HepG2 (cell line): ENCODE results near the gene KIF15. TPM values are rescaled to one million over a fixed set of nuclear protein-coding genes. Genes with fewer than 3 reads are reported as not detected.
A peak's percentile ranks its signal among the peaks of the same experiment; 100 is the strongest.

Source experiments
- HOXA7 ChIP-seq: sonication (generic); formaldehyde crosslinking; IDR thresholded peaks from 2 replicates; pipeline ENCODE4 v1.8.1; 2022; ENCODE audit warnings: mild to moderate bottlenecking, missing genetic modification reagents, moderate library complexity
- MED1 ChIP-seq: sonication (generic); formaldehyde crosslinking; IDR thresholded peaks from 2 replicates; pipeline ENCODE4 v1.4.0; 2020; ENCODE audit warnings: missing genetic modification reagents
- TP53 ChIP-seq: sonication (generic); formaldehyde crosslinking; conservative IDR thresholded peaks from 2 replicates; pipeline ENCODE4 v1.4.0; 2020; ENCODE audit warnings: missing genetic modification reagents
- polyA plus RNA-seq, 8 experiments: library from polyadenylated mRNA; depleted of rRNA in 3 of 8; stranded (reverse) in 7 of 8; unstranded in 1 of 8; fragments of >200 nt; fragmentation: Illumina TruSeq in 4 of 8; extraction: Trizol in 4 of 8; gene quantifications; 2 replicates each; pipeline versions ENCODE4 v1.2.1 to v1.2.3, GENCODE V29; 2011 to 2016; ENCODE audit warnings: low read depth in 4 of 8, missing spikeins in 1 of 8, mixed read lengths in 1 of 8; ENCODE audit not compliant: insufficient read depth in 1 of 8
- total RNA-seq, 5 experiments: library from RNA; depleted of rRNA; stranded (reverse); fragments of >200 nt; fragmentation: Illumina TruSeq; extraction: Trizol; gene quantifications; 2 replicates each; pipeline ENCODE4 v1.2.3, GENCODE V29; 2016; ENCODE audit warnings: low read depth in 1 of 5
- TF ChIP-seq, protein P1 (sequence below): sonication (generic); formaldehyde crosslinking; IDR thresholded peaks from 2 replicates; pipeline ENCODE4 v1.8.1; 2022; ENCODE audit warnings: low read depth, mild to moderate bottlenecking, missing genetic modification reagents
- TF ChIP-seq, protein P2 (sequence below): sonication (generic); formaldehyde crosslinking; IDR thresholded peaks from 2 replicates; pipeline ENCODE4 v1.4.0; 2020; ENCODE audit warnings: mild to moderate bottlenecking, missing genetic modification reagents
- TF ChIP-seq, protein P3 (sequence below), 2 experiments: IDR thresholded peaks; 2 replicates each; pipeline ENCODE4 v1.6.1; 2011 to 2012; ENCODE audit warnings: low read length in 2 of 2, borderline replicate concordance in 1 of 2, low read depth in 1 of 2, mild to moderate bottlenecking in 1 of 2, moderate library complexity in 1 of 2
- TF ChIP-seq, protein P4 (sequence below): sonication (generic); formaldehyde crosslinking; conservative IDR thresholded peaks from 2 replicates; pipeline ENCODE4 v1.4.0; 2020; ENCODE audit warnings: missing genetic modification reagents
- TF ChIP-seq, protein P5 (sequence below), 2 experiments: sonication (generic) in 1 of 2; formaldehyde crosslinking in 1 of 2; IDR thresholded peaks; 2 replicates each; pipeline versions ENCODE4 v1.6.1 to v1.9.0; 2014 to 2022; ENCODE audit warnings: antibody characterized with exemption in 1 of 2, borderline replicate concordance in 1 of 2, inconsistent platforms in 1 of 2, low read depth in 1 of 2, missing genetic modification reagents in 1 of 2

The KIF15 gene
- total and polyA plus RNA-seq, 2 of the 13 experiments (the other 11 are each of a cell fraction or from before 2014, with no cell fraction given) = 4.8 to 33.8 TPM

DNA sequence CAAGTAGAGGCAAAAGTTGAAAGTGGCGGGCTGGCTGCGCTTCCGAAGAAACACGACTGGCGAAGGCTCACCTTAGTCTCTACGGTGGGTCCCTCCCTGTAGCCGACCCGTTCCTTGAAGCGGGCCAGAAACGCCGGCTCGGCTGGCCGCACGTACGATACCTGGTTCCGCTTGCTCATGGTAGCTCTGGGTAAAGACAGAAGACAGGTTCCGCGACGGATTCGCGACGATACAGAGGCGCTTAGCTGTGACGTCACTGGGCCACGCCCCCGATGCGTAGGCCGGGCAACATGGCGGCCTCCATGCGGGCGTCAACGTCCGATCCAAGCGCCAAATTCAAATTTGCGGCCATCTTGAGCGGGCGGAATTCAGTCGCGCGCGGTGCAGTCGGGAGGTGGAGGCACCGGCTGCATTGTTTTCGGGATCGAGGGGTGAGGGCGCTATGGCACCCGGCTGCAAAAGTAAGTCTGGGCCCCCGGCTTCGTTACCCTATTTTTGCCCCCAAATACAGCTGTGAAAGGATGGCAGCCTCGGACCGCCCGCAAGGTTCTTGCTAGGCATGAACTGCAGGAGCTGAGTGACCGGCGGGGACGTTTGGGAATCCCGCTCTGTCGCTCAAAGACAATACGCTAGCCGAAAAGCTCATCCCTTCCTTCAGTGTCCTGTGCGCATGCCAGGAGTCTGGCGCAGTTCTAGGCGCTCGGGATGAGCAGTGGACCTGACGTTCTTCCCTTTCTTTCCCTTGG, at the start of gene KIF15, which contains the start of gene KIAA1143 (continued):
- TF ChIP-seq, protein P1, sequence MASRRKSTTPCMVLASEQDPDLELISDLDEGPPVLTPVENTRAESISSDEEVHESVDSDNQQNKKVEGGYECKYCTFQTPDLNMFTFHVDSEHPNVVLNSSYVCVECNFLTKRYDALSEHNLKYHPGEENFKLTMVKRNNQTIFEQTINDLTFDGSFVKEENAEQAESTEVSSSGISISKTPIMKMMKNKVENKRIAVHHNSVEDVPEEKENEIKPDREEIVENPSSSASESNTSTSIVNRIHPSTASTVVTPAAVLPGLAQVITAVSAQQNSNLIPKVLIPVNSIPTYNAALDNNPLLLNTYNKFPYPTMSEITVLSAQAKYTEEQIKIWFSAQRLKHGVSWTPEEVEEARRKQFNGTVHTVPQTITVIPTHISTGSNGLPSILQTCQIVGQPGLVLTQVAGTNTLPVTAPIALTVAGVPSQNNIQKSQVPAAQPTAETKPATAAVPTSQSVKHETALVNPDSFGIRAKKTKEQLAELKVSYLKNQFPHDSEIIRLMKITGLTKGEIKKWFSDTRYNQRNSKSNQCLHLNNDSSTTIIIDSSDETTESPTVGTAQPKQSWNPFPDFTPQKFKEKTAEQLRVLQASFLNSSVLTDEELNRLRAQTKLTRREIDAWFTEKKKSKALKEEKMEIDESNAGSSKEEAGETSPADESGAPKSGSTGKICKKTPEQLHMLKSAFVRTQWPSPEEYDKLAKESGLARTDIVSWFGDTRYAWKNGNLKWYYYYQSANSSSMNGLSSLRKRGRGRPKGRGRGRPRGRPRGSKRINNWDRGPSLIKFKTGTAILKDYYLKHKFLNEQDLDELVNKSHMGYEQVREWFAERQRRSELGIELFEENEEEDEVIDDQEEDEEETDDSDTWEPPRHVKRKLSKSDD (CRISPR knock-in tag) = peak; percentile 99
- TF ChIP-seq, protein P2, sequence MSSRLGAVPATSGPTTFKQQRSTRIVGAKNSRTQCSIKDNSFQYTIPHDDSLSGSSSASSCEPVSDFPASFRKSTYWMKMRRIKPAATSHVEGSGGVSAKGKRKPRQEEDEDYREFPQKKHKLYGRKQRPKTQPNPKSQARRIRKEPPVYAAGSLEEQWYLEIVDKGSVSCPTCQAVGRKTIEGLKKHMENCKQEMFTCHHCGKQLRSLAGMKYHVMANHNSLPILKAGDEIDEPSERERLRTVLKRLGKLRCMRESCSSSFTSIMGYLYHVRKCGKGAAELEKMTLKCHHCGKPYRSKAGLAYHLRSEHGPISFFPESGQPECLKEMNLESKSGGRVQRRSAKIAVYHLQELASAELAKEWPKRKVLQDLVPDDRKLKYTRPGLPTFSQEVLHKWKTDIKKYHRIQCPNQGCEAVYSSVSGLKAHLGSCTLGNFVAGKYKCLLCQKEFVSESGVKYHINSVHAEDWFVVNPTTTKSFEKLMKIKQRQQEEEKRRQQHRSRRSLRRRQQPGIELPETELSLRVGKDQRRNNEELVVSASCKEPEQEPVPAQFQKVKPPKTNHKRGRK (CRISPR knock-in tag) = no peak
- TF ChIP-seq TP53 (CRISPR knock-in tag) (0 out of 2 replicates have a peak, but pooled peaks have one; percentile 66), MED1 (CRISPR knock-in tag) (peak; percentile 76), HOXA7 (CRISPR knock-in tag) (no peak)
- TF ChIP-seq, protein P3, sequence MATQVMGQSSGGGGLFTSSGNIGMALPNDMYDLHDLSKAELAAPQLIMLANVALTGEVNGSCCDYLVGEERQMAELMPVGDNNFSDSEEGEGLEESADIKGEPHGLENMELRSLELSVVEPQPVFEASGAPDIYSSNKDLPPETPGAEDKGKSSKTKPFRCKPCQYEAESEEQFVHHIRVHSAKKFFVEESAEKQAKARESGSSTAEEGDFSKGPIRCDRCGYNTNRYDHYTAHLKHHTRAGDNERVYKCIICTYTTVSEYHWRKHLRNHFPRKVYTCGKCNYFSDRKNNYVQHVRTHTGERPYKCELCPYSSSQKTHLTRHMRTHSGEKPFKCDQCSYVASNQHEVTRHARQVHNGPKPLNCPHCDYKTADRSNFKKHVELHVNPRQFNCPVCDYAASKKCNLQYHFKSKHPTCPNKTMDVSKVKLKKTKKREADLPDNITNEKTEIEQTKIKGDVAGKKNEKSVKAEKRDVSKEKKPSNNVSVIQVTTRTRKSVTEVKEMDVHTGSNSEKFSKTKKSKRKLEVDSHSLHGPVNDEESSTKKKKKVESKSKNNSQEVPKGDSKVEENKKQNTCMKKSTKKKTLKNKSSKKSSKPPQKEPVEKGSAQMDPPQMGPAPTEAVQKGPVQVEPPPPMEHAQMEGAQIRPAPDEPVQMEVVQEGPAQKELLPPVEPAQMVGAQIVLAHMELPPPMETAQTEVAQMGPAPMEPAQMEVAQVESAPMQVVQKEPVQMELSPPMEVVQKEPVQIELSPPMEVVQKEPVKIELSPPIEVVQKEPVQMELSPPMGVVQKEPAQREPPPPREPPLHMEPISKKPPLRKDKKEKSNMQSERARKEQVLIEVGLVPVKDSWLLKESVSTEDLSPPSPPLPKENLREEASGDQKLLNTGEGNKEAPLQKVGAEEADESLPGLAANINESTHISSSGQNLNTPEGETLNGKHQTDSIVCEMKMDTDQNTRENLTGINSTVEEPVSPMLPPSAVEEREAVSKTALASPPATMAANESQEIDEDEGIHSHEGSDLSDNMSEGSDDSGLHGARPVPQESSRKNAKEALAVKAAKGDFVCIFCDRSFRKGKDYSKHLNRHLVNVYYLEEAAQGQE (IDR thresholded peaks at IDR 0.05; ENCODE audit: borderline replicate concordance in 1 of 2, low read depth in 1 of 2, low read length in 2 of 2) = no peak
- TF ChIP-seq, protein P4, sequence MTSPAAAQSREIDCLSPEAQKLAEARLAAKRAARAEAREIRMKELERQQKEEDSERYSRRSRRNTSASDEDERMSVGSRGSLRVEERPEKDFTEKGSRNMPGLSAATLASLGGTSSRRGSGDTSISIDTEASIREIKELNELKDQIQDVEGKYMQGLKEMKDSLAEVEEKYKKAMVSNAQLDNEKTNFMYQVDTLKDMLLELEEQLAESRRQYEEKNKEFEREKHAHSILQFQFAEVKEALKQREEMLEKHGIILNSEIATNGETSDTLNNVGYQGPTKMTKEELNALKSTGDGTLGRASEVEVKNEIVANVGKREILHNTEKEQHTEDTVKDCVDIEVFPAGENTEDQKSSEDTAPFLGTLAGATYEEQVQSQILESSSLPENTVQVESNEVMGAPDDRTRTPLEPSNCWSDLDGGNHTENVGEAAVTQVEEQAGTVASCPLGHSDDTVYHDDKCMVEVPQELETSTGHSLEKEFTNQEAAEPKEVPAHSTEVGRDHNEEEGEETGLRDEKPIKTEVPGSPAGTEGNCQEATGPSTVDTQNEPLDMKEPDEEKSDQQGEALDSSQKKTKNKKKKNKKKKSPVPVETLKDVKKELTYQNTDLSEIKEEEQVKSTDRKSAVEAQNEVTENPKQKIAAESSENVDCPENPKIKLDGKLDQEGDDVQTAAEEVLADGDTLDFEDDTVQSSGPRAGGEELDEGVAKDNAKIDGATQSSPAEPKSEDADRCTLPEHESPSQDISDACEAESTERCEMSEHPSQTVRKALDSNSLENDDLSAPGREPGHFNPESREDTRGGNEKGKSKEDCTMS (CRISPR knock-in tag) = no peak
- TF ChIP-seq, protein P5, sequence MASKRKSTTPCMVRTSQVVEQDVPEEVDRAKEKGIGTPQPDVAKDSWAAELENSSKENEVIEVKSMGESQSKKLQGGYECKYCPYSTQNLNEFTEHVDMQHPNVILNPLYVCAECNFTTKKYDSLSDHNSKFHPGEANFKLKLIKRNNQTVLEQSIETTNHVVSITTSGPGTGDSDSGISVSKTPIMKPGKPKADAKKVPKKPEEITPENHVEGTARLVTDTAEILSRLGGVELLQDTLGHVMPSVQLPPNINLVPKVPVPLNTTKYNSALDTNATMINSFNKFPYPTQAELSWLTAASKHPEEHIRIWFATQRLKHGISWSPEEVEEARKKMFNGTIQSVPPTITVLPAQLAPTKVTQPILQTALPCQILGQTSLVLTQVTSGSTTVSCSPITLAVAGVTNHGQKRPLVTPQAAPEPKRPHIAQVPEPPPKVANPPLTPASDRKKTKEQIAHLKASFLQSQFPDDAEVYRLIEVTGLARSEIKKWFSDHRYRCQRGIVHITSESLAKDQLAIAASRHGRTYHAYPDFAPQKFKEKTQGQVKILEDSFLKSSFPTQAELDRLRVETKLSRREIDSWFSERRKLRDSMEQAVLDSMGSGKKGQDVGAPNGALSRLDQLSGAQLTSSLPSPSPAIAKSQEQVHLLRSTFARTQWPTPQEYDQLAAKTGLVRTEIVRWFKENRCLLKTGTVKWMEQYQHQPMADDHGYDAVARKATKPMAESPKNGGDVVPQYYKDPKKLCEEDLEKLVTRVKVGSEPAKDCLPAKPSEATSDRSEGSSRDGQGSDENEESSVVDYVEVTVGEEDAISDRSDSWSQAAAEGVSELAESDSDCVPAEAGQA (IDR thresholded peaks at IDR 0.05; ENCODE audit: low read depth) = peak; percentile 96
- TF ChIP-seq, protein P5 (CRISPR knock-in tag; IDR thresholded peaks at IDR 0.05; ENCODE audit: borderline replicate concordance) = no peak
